PFSK-1 (cell line): ENCODE data around the gene ITPKB.

Source experiments
- FOXP2 ChIP-seq: optimal IDR thresholded peaks from 2 replicates; pipeline ENCODE3; 2011; ENCODE audit warnings: borderline replicate concordance, control low read depth, inconsistent platforms; ENCODE audit not compliant: insufficient read depth; ENCODE audit errors: extremely low read length, extremely low read depth
- POLR2AphosphoS5 ChIP-seq: IDR thresholded peaks from 2 replicates; pipeline ENCODE4 v1.6.1; 2012; ENCODE audit warnings: low read depth, mild to moderate bottlenecking, control low read depth, low read length, moderate library complexity
- SIN3A ChIP-seq: IDR thresholded peaks from 2 replicates; pipeline ENCODE4 v1.6.1; 2012; ENCODE audit warnings: mild to moderate bottlenecking, low read length, moderate library complexity, borderline replicate concordance; ENCODE audit not compliant: insufficient read depth
- TAF1 ChIP-seq: IDR thresholded peaks from 2 replicates; pipeline ENCODE4 v1.6.1; 2012; ENCODE audit warnings: low read length, control low read depth, borderline replicate concordance; ENCODE audit not compliant: insufficient read depth
- TF ChIP-seq, protein P1 (sequence below), 2 experiments: IDR thresholded peaks; 2 replicates each; pipeline versions ENCODE4 v1.6.1 to v1.8.0; 2011 to 2012; ENCODE audit warnings: low read depth in 2 of 2, low read length in 2 of 2, control low read depth in 1 of 2, inconsistent platforms in 1 of 2, mild to moderate bottlenecking in 1 of 2, moderate library complexity in 1 of 2; ENCODE audit not compliant: insufficient read depth in 1 of 2

ITPKB gene

DNA sequence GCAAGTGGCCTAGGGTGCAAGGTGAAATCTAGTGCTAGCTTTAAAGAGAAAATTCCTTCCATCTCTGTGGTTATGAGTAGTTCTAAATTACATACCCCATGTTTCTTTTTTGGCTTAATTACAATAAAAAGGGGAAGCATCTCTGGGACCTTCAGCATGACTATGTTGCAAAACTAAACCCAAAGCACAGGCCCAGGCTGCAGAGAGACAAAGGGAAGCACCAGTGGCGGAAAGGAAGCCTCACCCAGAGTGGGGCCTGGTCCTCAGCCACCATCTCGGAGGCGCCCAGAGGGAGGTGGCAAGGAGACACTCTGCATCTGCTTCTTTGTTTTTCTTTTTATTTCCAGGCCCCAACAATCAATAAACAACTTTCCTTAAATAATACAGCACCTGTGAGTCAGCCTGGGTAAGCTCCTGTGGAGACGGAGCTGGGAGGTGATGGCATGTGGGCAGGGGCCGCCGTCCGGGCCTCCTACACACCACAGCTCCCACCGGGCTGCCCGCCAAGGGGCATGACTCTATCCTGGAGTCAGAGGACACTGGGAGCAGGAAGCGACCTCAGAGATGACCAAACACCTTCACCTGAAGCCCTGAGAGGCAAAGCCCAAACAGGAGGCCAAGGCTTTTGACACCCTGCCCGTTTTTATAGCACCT, 21.7 kb downstream of the ITPKB start:
- TF ChIP-seq, protein P1, sequence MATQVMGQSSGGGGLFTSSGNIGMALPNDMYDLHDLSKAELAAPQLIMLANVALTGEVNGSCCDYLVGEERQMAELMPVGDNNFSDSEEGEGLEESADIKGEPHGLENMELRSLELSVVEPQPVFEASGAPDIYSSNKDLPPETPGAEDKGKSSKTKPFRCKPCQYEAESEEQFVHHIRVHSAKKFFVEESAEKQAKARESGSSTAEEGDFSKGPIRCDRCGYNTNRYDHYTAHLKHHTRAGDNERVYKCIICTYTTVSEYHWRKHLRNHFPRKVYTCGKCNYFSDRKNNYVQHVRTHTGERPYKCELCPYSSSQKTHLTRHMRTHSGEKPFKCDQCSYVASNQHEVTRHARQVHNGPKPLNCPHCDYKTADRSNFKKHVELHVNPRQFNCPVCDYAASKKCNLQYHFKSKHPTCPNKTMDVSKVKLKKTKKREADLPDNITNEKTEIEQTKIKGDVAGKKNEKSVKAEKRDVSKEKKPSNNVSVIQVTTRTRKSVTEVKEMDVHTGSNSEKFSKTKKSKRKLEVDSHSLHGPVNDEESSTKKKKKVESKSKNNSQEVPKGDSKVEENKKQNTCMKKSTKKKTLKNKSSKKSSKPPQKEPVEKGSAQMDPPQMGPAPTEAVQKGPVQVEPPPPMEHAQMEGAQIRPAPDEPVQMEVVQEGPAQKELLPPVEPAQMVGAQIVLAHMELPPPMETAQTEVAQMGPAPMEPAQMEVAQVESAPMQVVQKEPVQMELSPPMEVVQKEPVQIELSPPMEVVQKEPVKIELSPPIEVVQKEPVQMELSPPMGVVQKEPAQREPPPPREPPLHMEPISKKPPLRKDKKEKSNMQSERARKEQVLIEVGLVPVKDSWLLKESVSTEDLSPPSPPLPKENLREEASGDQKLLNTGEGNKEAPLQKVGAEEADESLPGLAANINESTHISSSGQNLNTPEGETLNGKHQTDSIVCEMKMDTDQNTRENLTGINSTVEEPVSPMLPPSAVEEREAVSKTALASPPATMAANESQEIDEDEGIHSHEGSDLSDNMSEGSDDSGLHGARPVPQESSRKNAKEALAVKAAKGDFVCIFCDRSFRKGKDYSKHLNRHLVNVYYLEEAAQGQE (IDR thresholded peaks at IDR 0.05; ENCODE audit: insufficient read depth in 1 of 2, low read depth in 2 of 2, low read length in 2 of 2), result no peak
- TF ChIP-seq TAF1, result no peak
- TF ChIP-seq POLR2AphosphoS5, result no peak
- no peak for TF ChIP-seq SIN3A
- TF ChIP-seq FOXP2, result no peak

DNA sequence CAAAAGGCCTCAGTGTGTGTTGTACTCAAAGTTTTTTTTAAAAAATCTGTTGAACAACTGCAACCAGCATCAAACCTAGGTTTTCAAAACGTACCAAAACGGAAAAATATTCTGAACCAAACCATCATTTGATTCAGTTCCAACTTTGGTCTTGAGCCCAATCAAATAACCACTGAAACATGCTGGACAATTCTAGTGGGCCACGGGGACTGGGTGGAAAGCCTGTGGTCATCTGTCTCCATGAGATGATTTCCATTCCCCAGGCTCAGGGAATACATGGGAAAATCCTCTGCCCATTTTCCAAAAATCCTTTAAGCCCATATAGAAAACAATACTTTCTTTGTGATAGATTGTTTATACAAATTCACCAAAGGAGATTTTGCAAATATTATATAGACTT, 22.5 kb downstream of the ITPKB start:
- TF ChIP-seq SIN3A, result no peak
- no peak for TF ChIP-seq FOXP2

DNA sequence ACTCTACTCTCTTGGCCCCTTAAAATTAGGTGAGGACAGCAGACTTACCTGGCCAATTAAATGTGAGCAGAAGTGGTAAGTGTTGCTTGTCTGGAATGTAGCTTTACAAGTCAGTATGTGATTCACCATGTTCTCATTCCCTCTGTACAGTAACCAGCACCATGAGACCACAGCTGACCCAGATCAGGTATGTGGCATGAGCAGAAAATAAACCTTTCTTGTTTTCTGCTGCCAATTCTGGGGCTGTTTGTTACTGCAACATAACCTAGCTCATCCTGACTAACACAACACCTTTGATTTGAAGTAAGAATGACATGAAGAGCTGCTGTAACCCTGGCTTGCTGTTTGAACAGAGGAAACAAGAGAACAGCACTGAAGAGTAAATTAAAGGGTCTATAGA, 24.9 kb downstream of the ITPKB start:
- TF ChIP-seq, protein P1 (IDR thresholded peaks at IDR 0.05; ENCODE audit: insufficient read depth in 1 of 2, low read depth in 2 of 2, low read length in 2 of 2), result no peak
- TF ChIP-seq TAF1 (no peak), SIN3A (no peak)

DNA sequence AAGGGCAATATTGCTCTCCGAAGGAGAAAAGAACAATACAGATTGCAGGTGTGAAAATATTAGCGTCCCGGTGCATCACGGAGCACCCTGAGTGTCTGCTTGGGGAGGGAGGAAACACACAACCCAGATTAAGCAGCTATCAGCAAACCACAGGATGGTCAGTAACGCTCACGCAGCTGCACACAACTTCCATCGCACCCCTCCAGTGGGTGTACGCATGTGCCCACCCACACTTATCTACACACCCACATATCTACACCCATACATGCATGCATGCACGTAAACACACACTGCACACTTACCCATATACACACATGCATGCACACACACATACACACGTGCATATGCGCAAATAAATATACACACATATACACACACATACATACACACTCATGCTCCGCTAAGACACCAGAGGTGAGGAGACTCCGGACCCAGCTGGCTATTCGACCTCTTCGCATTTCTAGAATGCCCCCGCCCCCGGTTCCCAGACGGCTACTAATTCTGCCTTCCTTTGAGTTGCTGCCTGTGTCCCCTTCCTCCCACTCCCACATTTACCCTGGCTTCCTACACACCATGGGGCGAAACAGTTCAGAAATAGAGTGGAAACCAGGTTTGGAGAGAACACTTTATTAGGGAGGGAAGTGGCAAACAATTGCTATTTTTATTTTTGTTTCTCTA, 26.2 kb downstream of the ITPKB start:
- TF ChIP-seq FOXP2 (no peak), TAF1 (no peak), POLR2AphosphoS5 (no peak), SIN3A (no peak)
- TF ChIP-seq, protein P1 (IDR thresholded peaks at IDR 0.05; ENCODE audit: insufficient read depth in 1 of 2, low read depth in 2 of 2, low read length in 2 of 2), result no peak

DNA sequence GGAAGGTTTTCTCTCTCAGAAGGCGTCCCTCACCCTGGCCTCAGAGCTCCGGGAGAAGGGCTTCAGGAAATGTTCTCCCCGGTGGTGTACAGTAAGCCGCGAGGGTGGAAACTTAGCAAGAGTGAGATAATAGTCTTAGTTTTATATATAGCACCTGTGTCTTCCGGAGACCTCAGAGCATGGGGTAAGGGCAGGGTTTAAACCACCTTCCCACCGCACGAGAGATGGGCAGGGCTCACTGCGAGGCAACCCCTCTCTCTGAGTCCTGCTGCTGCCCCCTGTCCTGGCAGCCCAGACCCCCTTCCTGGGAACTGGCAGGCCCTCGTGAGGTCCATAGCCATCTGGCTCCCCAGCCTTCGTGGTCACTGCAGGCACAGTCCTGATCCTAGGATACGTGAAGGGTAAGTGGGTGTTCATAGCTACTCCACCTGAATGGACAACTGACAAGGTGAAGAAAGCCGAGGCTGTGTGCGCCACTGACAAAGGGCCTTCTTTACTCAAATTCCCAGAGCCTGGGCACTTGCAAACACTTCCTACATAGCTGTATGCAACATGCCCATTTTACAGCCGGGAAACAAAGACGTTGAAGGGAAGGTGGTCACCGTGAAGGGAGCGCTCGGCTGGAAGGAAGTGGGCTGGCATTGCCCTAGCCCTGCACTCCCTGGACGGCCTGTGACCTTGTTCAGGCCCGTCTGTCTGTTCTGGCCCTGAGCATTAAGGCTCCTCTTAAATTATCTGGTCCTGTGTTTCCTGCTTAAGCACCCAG, 26.9 kb downstream of the ITPKB start:
- TF ChIP-seq, protein P1 (IDR thresholded peaks at IDR 0.05; ENCODE audit: insufficient read depth in 1 of 2, low read depth in 2 of 2, low read length in 2 of 2), result no peak
